ENCODE measurements around the gene SCN3B. TPM values are rescaled to one million over a fixed set of nuclear protein-coding genes. Genes with fewer than 3 reads are reported as not detected.

Gene SCN3B
- total RNA-seq, 1 donor from 2014 or later, result 34.1 TPM

- TF ChIP-seq CTCF (IDR thresholded peaks at IDR 0.05; ENCODE audit: unreplicated experiment), result no peak
- H3K9me3 Mint-ChIP-seq (ENCODE audit: unreplicated experiment), result no peaks in the 10 kb centered on the region
- H3K27me3 Mint-ChIP-seq (ENCODE audit: unreplicated experiment), result peaks cover 3% of the 10 kb centered on the region
These were observed 41.8 kb upstream of the SCN3B start for GRCh38 chr11:123696183-123696582.

DNA sequence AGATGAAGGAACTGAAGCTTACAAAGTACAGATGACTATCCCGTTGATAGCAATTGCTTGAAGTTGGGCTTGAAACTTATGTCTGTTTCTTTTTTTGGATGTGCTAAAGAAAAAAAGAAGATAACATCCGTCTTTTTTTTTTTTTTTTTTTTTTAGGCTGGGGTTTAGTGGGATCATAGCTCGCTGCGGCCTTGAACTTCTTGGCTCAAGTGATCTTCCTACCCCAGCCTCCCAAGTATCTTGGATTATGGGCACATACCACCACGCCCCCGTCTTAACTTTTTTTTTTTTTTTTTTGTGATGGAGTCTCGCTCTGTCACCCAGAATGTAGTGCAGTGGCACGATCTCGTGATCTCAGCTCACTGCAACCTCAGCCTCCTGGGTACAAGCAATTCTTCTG lies 40.8 kb upstream of the SCN3B start:
- Mint-ChIP-seq H3K9me3 (ENCODE audit: unreplicated experiment) (no peaks in the 10 kb centered on the region), H3K4me3 (ENCODE audit: unreplicated experiment) (no peak overlapping the region), H3K27me3 (ENCODE audit: unreplicated experiment) (peaks cover 1% of the 10 kb centered on the region), H3K27ac (ENCODE audit: unreplicated experiment) (no peak overlapping the region), H3K4me1 (ENCODE audit: unreplicated experiment) (no peaks in the 10 kb centered on the region), H3K36me3 (ENCODE audit: low read depth, unreplicated experiment) (no peaks in the 10 kb centered on the region)
- no peak for DNase-seq (ENCODE audit: low spot score)
- no peak for TF ChIP-seq CTCF (IDR thresholded peaks at IDR 0.05; ENCODE audit: unreplicated experiment)

More at GRCh38 chr11:123696183-123696582, 41.8 kb upstream of the SCN3B start:
- H3K4me1 Mint-ChIP-seq (ENCODE audit: unreplicated experiment), result no peaks in the 10 kb centered on the region
- DNase-seq (ENCODE audit: low spot score), result no peak
- no peak overlapping the region for H3K27ac Mint-ChIP-seq (ENCODE audit: unreplicated experiment)
- H3K4me3 Mint-ChIP-seq (ENCODE audit: unreplicated experiment), result no peak overlapping the region
- no peaks in the 10 kb centered on the region for H3K36me3 Mint-ChIP-seq (ENCODE audit: low read depth, unreplicated experiment)

DNA sequence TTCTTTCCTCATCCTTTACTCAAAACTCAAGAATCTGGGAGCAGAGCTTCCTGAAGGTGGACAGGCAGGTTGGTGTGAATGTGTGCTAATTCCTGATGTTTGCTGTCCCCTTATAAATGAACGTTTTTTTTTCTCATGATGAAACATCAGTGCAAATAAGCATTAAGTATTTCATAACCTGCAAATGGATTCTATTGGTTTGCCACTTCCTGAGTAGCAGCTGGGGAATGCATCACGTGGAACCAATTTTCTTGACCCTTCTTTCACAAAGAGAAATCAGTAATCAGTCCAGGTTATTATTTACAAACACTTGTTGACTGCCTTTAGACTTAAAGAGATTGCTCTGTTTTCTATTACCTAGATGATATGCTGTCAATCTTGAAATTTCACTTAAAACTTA lies 40.1 kb upstream of the SCN3B start:
- Mint-ChIP-seq H3K4me1 (ENCODE audit: unreplicated experiment) (no peaks in the 10 kb centered on the region), H3K4me3 (ENCODE audit: unreplicated experiment) (no peak overlapping the region), H3K27ac (ENCODE audit: unreplicated experiment) (no peak overlapping the region), H3K9me3 (ENCODE audit: unreplicated experiment) (no peaks in the 10 kb centered on the region), H3K36me3 (ENCODE audit: low read depth, unreplicated experiment) (no peaks in the 10 kb centered on the region), H3K27me3 (ENCODE audit: unreplicated experiment) (peaks cover 1% of the 10 kb centered on the region)
- no peak for TF ChIP-seq CTCF (IDR thresholded peaks at IDR 0.05; ENCODE audit: unreplicated experiment)
- no peak for DNase-seq (ENCODE audit: low spot score)

DNA sequence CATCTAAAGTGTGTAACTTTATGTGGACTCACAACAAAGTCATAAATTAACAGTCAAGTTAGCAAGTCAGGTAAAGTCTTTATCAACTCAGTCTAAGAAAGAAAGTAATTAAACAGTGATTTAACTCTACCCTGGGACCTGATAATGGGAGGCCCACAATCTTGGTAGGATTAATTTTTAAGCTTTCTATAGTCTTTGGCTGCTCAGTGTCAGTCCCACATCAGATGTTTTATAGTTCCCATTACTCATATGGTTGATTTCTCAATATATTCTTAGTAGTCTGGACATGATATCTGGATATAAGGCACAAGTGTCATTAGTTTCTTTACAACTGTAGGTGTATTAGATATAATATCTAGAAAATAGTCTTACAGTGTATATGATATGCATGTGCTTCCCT lies 38.5 kb upstream of the SCN3B start:
- Mint-ChIP-seq H3K4me3 (ENCODE audit: unreplicated experiment) (no peak overlapping the region), H3K27me3 (ENCODE audit: unreplicated experiment) (peaks cover 1% of the 10 kb centered on the region), H3K9me3 (ENCODE audit: unreplicated experiment) (no peaks in the 10 kb centered on the region), H3K27ac (ENCODE audit: unreplicated experiment) (no peak overlapping the region), H3K36me3 (ENCODE audit: low read depth, unreplicated experiment) (no peaks in the 10 kb centered on the region), H3K4me1 (ENCODE audit: unreplicated experiment) (no peaks in the 10 kb centered on the region)
- DNase-seq (ENCODE audit: low spot score), result no peak
- no peak for TF ChIP-seq CTCF (IDR thresholded peaks at IDR 0.05; ENCODE audit: unreplicated experiment)

- Mint-ChIP-seq H3K27me3 (ENCODE audit: unreplicated experiment) (no peaks in the 10 kb centered on the region), H3K27ac (ENCODE audit: unreplicated experiment) (no peak overlapping the region), H3K9me3 (ENCODE audit: unreplicated experiment) (no peaks in the 10 kb centered on the region), H3K36me3 (ENCODE audit: low read depth, unreplicated experiment) (no peaks in the 10 kb centered on the region), H3K4me3 (ENCODE audit: unreplicated experiment) (no peak overlapping the region), H3K4me1 (ENCODE audit: unreplicated experiment) (no peaks in the 10 kb centered on the region)
- no peak for TF ChIP-seq CTCF (IDR thresholded peaks at IDR 0.05; ENCODE audit: unreplicated experiment)
- no peak for DNase-seq (ENCODE audit: low spot score)
These were observed 36.1 kb upstream of the SCN3B start for GRCh38 chr11:123690485-123690884.

Data from endothelial cell (in vitro differentiated cells).